Hepatocyte (in vitro differentiated cells): ENCODE results near the gene FGFBP3. TPM values are rescaled to one million over a fixed set of nuclear protein-coding genes. Genes with fewer than 3 reads are reported as not detected.

ENCODE experiments used
- DNase-seq: peaks from one replicate; pipeline ENCODE4 v3.0.0-alpha.2; 2016; ENCODE audit warnings: low spot score
- H2AFZ ChIP-seq: fragments of 200-600 bp; sonication (generic); 2 replicates; pipeline ENCODE4 v1.6.0; 2016; ENCODE audit warnings: antibody characterized with exemption, mild to moderate bottlenecking
- H3K27ac ChIP-seq: fragments of 200-600 bp; sonication (generic); 2 replicates; pipeline ENCODE4 v1.5.1; 2016; ENCODE audit warnings: mild to moderate bottlenecking
- H3K27me3 ChIP-seq: fragments of 200-600 bp; sonication (generic); 2 replicates; pipeline ENCODE4 v1.6.1; 2016
- H3K36me3 ChIP-seq: fragments of 200-600 bp; sonication (generic); replicated peaks from 2 replicates; pipeline ENCODE4 v1.5.1; 2016; ENCODE audit warnings: low read depth; ENCODE audit not compliant: insufficient read depth
- H3K4me1 ChIP-seq: fragments of 200-600 bp; sonication (generic); 2 replicates; pipeline ENCODE4 v1.5.1; 2016; ENCODE audit warnings: mild to moderate bottlenecking, moderate library complexity; ENCODE audit not compliant: insufficient read depth
- H3K4me2 ChIP-seq: fragments of 200-600 bp; sonication (generic); 2 replicates; pipeline ENCODE4 v1.6.0; 2016
- H3K4me3 ChIP-seq: fragments of 200-600 bp; sonication (generic); 2 replicates; pipeline ENCODE4 v1.5.1; 2016; ENCODE audit warnings: mild to moderate bottlenecking
- H3K79me2 ChIP-seq: fragments of 200-600 bp; sonication (generic); 2 replicates; pipeline ENCODE4 v1.6.0; 2017; ENCODE audit warnings: mild to moderate bottlenecking
- H3K9me2 ChIP-seq: fragments of 200-600 bp; sonication (generic); replicated peaks from 2 replicates; pipeline ENCODE4 v1.6.0; 2017; ENCODE audit warnings: mild to moderate bottlenecking; ENCODE audit not compliant: insufficient read depth
- H3K9me3 ChIP-seq: fragments of 200-600 bp; sonication (generic); 2 replicates; pipeline ENCODE4 v1.5.1; 2016; ENCODE audit warnings: low read depth, mild to moderate bottlenecking
- H4K20me1 ChIP-seq: fragments of 200-600 bp; sonication (generic); 2 replicates; pipeline ENCODE4 v1.6.0; 2016; ENCODE audit warnings: mild to moderate bottlenecking; ENCODE audit not compliant: insufficient read depth, poor library complexity, severe bottlenecking
- CTCF ChIP-seq: fragments of 200-600 bp; sonication (generic); IDR thresholded peaks from 2 replicates; pipeline ENCODE4 v1.5.1; 2016; ENCODE audit warnings: antibody characterized with exemption, mild to moderate bottlenecking; ENCODE audit not compliant: poor library complexity
- EZH2 ChIP-seq: fragments of 200-600 bp; sonication (generic); IDR thresholded peaks from 2 replicates; pipeline ENCODE4 v1.6.1; 2016; ENCODE audit warnings: antibody characterized with exemption, mild to moderate bottlenecking, borderline replicate concordance
- EZH2phosphoT487 ChIP-seq: fragments of 200-600 bp; sonication (generic); IDR thresholded peaks from one replicate; pipeline ENCODE4 v1.6.1; 2018; ENCODE audit warnings: antibody characterized with exemption, mild to moderate bottlenecking, low read depth, moderate library complexity; ENCODE audit not compliant: unreplicated experiment, severe bottlenecking
- WGBS: methylation state at CpG from one replicate; pipeline ENCODE4 v1.1.6; 2016; ENCODE audit warnings: low lambda C conversion rate; ENCODE audit errors: missing lambda C conversion rate; 5-methylcytosine and 5-hydroxymethylcytosine counted together
- polyA plus RNA-seq: library from polyadenylated mRNA; unstranded; fragments of >200 nt; fragmentation: Nextera tagmentation; extraction: Ambion mirVana; gene quantifications from 2 replicates; pipeline ENCODE4 v1.2.1, GENCODE V29; 2016
- total RNA-seq: library from RNA; depleted of rRNA; stranded (reverse); fragments of >200 nt; gene quantifications from 2 replicates; pipeline ENCODE4 v1.2.3, GENCODE V29; 2014

Gene FGFBP3
- total and polyA plus RNA-seq, 2 experiments from 2014 or later = 1.5 to 2.6 TPM

- no peak overlapping the region for H3K27ac ChIP-seq
- no peak overlapping the region for H3K4me2 ChIP-seq
- H3K4me1 ChIP-seq = no peaks in the 10 kb centered on the region
- no peaks in the 10 kb centered on the region for H3K9me3 ChIP-seq
- no peak for DNase-seq
- H3K9me2 ChIP-seq = no peaks in the 10 kb centered on the region
- no peaks in the 10 kb centered on the region for H3K27me3 ChIP-seq
- H3K36me3 ChIP-seq = no peaks in the 10 kb centered on the region
- peaks cover 15% of the 10 kb centered on the region for H4K20me1 ChIP-seq
- no peak for TF ChIP-seq EZH2
- H2AFZ ChIP-seq = no peak overlapping the region
- 96% methylated on average over 4 of the region's 4 CpGs for WGBS
- H3K79me2 ChIP-seq = peaks cover 58% of the 10 kb centered on the region
- no peak overlapping the region for H3K4me3 ChIP-seq
These were observed 30.4 kb upstream of the FGFBP3 start for GRCh38 chr10:91939653-91940052.

- no peaks in the 10 kb centered on the region for H3K27me3 ChIP-seq
- no peak overlapping the region for H3K27ac ChIP-seq
- H3K4me3 ChIP-seq = no peak overlapping the region
- no peak overlapping the region for H3K4me2 ChIP-seq
- H3K79me2 ChIP-seq = peaks cover 96% of the 10 kb centered on the region
- H3K4me1 ChIP-seq = no peaks in the 10 kb centered on the region
- H3K9me3 ChIP-seq = no peaks in the 10 kb centered on the region
- H3K36me3 ChIP-seq = no peaks in the 10 kb centered on the region
- no peak for TF ChIP-seq EZH2
- no peak for TF ChIP-seq CTCF
- TF ChIP-seq EZH2phosphoT487 = no peak
- H2AFZ ChIP-seq = no peak overlapping the region
- 96% methylated on average over 2 of the region's 2 CpGs for WGBS
- no peak for DNase-seq
- H4K20me1 ChIP-seq = peaks cover 39% of the 10 kb centered on the region
- no peaks in the 10 kb centered on the region for H3K9me2 ChIP-seq
These were observed 26.6 kb upstream of the FGFBP3 start for GRCh38 chr10:91935886-91936285.

DNA sequence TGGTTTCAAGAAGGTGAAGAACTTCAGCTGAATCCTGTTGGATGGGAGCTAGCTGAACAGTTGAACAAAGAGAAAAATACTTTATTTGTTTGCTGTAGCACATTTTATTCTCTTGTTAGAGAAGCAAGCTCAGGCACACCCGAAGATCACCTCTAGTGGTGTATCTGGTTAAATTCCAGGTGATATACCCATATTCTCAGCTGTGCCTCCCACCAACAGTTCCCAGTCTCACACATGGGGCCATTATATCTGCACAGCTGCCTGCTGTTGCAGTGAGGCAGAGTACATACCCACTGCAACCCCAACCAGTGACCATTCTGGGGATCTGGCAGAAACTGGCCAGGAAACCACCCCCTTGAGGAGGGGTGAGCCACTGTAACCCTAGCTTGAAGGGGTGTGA, 23.5 kb upstream of the FGFBP3 start:
- 95% methylated on average over 1 of the region's 1 CpG for WGBS
- Histone ChIP-seq H4K20me1 (peaks cover 57% of the 10 kb centered on the region), H3K4me1 (no peaks in the 10 kb centered on the region), H2AFZ (no peak overlapping the region), H3K27ac (no peak overlapping the region), H3K36me3 (no peaks in the 10 kb centered on the region), H3K4me3 (no peak overlapping the region), H3K9me3 (no peaks in the 10 kb centered on the region), H3K9me2 (no peaks in the 10 kb centered on the region), H3K79me2 (peaks cover 99% of the 10 kb centered on the region), H3K27me3 (no peaks in the 10 kb centered on the region), H3K4me2 (no peak overlapping the region)
- TF ChIP-seq EZH2 = no peak
- no peak for DNase-seq

GRCh38 chr10:91931526-91932190, 22.4 kb upstream of the FGFBP3 start:
- H3K4me2 ChIP-seq = no peak overlapping the region
- no peak overlapping the region for H2AFZ ChIP-seq
- no peak overlapping the region for H3K27ac ChIP-seq
- DNase-seq = no peak
- no peaks in the 10 kb centered on the region for H3K9me3 ChIP-seq
- TF ChIP-seq CTCF = no peak
- TF ChIP-seq EZH2 = no peak
- TF ChIP-seq EZH2phosphoT487 = no peak
- no peaks in the 10 kb centered on the region for H3K9me2 ChIP-seq
- peaks cover 99% of the 10 kb centered on the region for H3K79me2 ChIP-seq
- no peaks in the 10 kb centered on the region for H3K4me1 ChIP-seq
- H3K27me3 ChIP-seq = no peaks in the 10 kb centered on the region
- H4K20me1 ChIP-seq = peaks cover 64% of the 10 kb centered on the region
- 51% methylated on average over 3 of the region's 3 CpGs for WGBS
- H3K36me3 ChIP-seq = no peaks in the 10 kb centered on the region
- no peak overlapping the region for H3K4me3 ChIP-seq
